ENCODE data around the gene CLIC1.

Gene CLIC1

DNA sequence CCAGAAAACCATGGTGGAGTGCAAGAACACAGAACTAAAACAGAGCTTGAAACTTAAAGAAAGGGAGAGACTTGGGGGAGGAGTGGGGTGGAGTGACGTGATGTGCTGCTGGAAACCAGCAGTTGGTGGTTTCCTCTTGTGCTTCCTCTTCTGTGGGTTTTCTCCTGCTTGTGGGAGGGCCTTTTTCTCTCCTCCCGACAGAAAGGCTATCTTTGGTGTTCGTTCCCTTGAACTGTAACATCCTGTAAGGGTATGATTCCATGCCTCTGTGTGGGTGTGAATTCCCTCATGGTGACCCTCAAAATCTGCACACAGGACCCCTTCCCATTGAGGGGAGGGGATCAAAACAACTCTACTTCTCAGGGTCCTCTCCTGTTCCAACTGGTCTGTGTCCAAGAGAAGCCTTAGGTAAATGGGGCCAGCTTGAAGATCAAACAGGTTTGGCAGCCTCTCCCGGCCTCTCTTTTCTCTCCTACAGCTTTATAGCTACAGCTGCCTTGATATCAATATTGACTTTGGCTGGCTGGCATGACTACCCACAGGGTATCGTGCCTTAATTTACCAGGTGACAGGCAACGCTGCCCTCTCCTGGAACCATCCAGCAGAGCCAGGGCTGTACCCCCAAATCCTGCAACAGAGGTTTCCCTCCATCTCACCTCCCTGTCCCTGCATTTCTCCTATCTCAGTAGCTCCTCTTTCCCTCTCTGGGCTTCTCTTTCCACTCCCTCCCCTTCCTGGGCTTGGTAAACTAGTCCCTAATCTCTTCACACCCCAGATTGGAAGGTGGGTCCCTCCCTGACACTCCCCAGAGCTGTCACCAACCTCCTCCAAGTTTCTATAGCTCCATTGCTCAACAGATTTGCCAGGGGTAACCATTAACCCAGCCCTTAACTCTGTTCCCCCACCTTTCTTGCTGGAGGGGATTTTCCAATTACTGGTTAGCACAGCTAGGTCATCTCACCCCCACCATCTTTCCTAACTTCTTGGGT, 2.0 kb upstream of the CLIC1 start:
- Histone ChIP-seq H4K8ac (ENCODE audit: low read depth, low read length) (peak overlapping the region; percentile 70), H4K12ac (ENCODE audit: low read depth, low read length) (peak overlapping the region; percentile 10), H3K4me3 (ENCODE audit: low read depth, low read length) (no peak overlapping the region)

GRCh38 chr6:31737315-31737990, 1.1 kb upstream of the CLIC1 start:
- Histone ChIP-seq H3K18ac (ENCODE audit: low read length) (no peak overlapping the region), H2AFZ (ENCODE audit: insufficient read depth, low read length, poor library complexity) (no peak overlapping the region), H3K9me3 (ENCODE audit: insufficient read depth, low read depth, low read length) (no peaks in the 10 kb centered on the region), H3K79me1 (ENCODE audit: low read length) (peaks cover 39% of the 10 kb centered on the region), H3K23ac (ENCODE audit: low read length) (no peak overlapping the region), H3K79me2 (ENCODE audit: control insufficient read depth, insufficient read depth, low read length, poor library complexity) (peaks cover 27% of the 10 kb centered on the region), H3K4me3 (ENCODE audit: low read depth, low read length) (no peak overlapping the region), H4K91ac (ENCODE audit: low read depth, low read length) (peak overlapping the region; percentile 88), H2BK120ac (ENCODE audit: insufficient read depth, low read length, poor library complexity) (peak overlapping the region; percentile 59), H3K27ac (ENCODE audit: low read depth, low read length) (peak overlapping the region; percentile 63), H3K4ac (ENCODE audit: low read depth, low read length) (peak overlapping the region; percentile 23), H2BK12ac (ENCODE audit: low read length) (peak overlapping the region; percentile 72), H3K14ac (ENCODE audit: low read length) (no peak overlapping the region), H3K27me3 (ENCODE audit: insufficient read depth, low read length) (no peaks in the 10 kb centered on the region), H2BK5ac (ENCODE audit: low read depth, low read length, poor library complexity) (peak overlapping the region; percentile 68), H4K8ac (ENCODE audit: low read depth, low read length) (peak overlapping the region; percentile 40), H3K4me1 (ENCODE audit: control insufficient read depth in 1 of 2, insufficient read depth in 2 of 2, low read length in 2 of 2) (peaks cover 30 to 32% of the 10 kb centered on the region in 2 experiments), H3K36me3 (ENCODE audit: control insufficient read depth in 1 of 2, insufficient read depth in 2 of 2, low read length in 2 of 2) (peaks cover 14 to 19% of the 10 kb centered on the region in 2 experiments), H3K9ac (ENCODE audit: low read length) (no peak overlapping the region), H2AK5ac (ENCODE audit: low read length) (no peak overlapping the region), H3K4me2 (ENCODE audit: low read length) (peak overlapping the region; percentile 15), H4K12ac (ENCODE audit: low read depth, low read length) (no peak overlapping the region)
- 100% methylated on average over 2 of the region's 7 CpGs for WGBS (ENCODE audit: extremely low coverage, insufficient coverage, insufficient read length)
- no peak for DNase-seq

More for the DNA sequence above, 2.0 kb upstream of the CLIC1 start:
- Histone ChIP-seq H2AK5ac (ENCODE audit: low read length) (peak overlapping the region; percentile 76), H3K14ac (ENCODE audit: low read length) (peak overlapping the region; percentile 73), H3K4me1 (ENCODE audit: control insufficient read depth in 1 of 2, insufficient read depth in 2 of 2, low read length in 2 of 2) (peaks cover 30 to 32% of the 10 kb centered on the region in 2 experiments), H2BK12ac (ENCODE audit: low read length) (peak overlapping the region; percentile 72), H2AFZ (ENCODE audit: insufficient read depth, low read length, poor library complexity) (no peak overlapping the region), H3K27ac (ENCODE audit: low read depth, low read length) (peak overlapping the region; percentile 70), H3K79me1 (ENCODE audit: low read length) (peaks cover 39% of the 10 kb centered on the region), H2BK120ac (ENCODE audit: insufficient read depth, low read length, poor library complexity) (peak overlapping the region; percentile 59), H3K79me2 (ENCODE audit: control insufficient read depth, insufficient read depth, low read length, poor library complexity) (peaks cover 27% of the 10 kb centered on the region), H3K9ac (ENCODE audit: low read length) (no peak overlapping the region), H3K23ac (ENCODE audit: low read length) (no peak overlapping the region), H3K27me3 (ENCODE audit: insufficient read depth, low read length) (no peaks in the 10 kb centered on the region), H3K4ac (ENCODE audit: low read depth, low read length) (peak overlapping the region; percentile 23), H4K91ac (ENCODE audit: low read depth, low read length) (peak overlapping the region; percentile 88), H3K36me3 (ENCODE audit: control insufficient read depth in 1 of 2, insufficient read depth in 2 of 2, low read length in 2 of 2) (peaks cover 11 to 14% of the 10 kb centered on the region in 2 experiments), H2BK5ac (ENCODE audit: low read depth, low read length, poor library complexity) (peak overlapping the region; percentile 68), H3K9me3 (ENCODE audit: insufficient read depth, low read depth, low read length) (no peaks in the 10 kb centered on the region), H3K4me2 (ENCODE audit: low read length) (peak overlapping the region; percentile 15), H3K18ac (ENCODE audit: low read length) (peak overlapping the region; percentile 57)
- no CpG with 5 or more reads among the region's 6 CpGs for WGBS (ENCODE audit: extremely low coverage, insufficient coverage, insufficient read length)
- peak in 1 of 2 donors; percentile 29 for DNase-seq

DNA sequence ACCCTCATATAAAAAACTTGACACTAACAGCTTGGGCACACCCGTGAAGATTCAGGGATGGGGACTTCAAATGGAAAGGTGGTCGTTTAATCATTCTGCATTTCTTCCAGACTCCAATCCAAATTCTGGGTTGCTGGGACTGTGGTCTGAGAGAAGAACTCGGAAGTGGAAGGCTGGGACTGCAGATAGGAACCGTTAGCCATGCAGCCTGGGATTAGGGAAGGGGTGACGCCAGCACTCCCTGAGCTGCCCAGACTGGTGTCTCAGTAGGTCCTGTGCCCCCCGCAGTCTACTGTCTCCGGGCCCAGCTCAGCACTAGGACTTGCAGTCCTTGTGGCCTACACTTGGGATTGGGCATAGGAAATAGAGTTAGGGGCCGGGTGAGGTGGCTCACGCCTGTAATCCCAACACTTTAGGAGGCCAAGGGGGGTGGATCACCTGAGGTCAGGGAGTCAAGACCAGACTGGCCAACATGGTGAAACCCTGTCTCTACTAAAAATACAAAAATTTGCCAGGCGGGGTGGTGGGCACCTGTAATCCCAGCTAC, 511 bp upstream of the CLIC1 start:
- Histone ChIP-seq H3K9me3 (ENCODE audit: insufficient read depth, low read depth, low read length) (no peaks in the 10 kb centered on the region), H2BK12ac (ENCODE audit: low read length) (peak overlapping the region; percentile 20)
- no CpG with 5 or more reads among the region's 10 CpGs for WGBS (ENCODE audit: extremely low coverage, insufficient coverage, insufficient read length)

DNA sequence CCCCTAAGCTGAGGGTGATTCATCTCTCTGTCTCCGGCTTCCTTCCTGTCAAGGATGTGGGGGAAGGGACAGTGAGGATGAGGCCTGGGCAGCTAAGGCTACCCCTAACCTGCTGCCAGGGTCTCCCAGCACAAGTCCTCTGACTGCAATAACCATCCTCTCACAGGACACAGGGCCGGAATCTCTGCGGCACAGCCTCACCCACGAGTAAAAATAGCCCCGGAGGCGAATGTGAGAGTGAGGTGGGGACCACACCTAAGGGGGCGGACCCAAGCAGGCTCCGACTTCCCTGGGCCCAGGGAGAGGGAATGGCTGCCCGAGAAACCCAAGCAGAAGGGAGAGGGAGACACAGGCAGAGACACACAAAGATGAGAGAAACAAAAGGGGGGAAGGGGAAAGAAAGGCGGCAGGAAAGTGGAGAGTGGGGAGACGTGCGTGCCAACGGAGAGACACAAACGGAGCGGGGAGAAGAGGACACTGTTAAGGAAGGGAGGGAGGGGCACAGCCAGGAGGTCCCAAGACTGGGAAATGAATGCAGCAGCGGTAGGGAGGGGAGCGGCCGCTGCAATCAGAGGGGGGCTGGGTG, 1.4 kb downstream of the CLIC1 start:
- peak overlapping the region; percentile 93 for H3K9ac ChIP-seq (ENCODE audit: low read length)
- H3K4me1 ChIP-seq (ENCODE audit: control insufficient read depth in 1 of 2, insufficient read depth in 2 of 2, low read length in 2 of 2), result peaks cover 24 to 27% of the 10 kb centered on the region in 2 experiments
- H3K27ac ChIP-seq (ENCODE audit: low read depth, low read length), result peak overlapping the region; percentile 95
- no peaks in the 10 kb centered on the region for H3K27me3 ChIP-seq (ENCODE audit: insufficient read depth, low read length)
- peak overlapping the region; percentile 89 for H3K4me2 ChIP-seq (ENCODE audit: low read length)
- H3K9me3 ChIP-seq (ENCODE audit: insufficient read depth, low read depth, low read length), result no peaks in the 10 kb centered on the region
- H3K79me2 ChIP-seq (ENCODE audit: control insufficient read depth, insufficient read depth, low read length, poor library complexity), result peaks cover 24% of the 10 kb centered on the region
- H3K4me3 ChIP-seq (ENCODE audit: low read depth, low read length), result peak overlapping the region; percentile 78
- peak overlapping the region; percentile 40 for H4K8ac ChIP-seq (ENCODE audit: low read depth, low read length)
- H3K36me3 ChIP-seq (ENCODE audit: control insufficient read depth in 1 of 2, insufficient read depth in 2 of 2, low read length in 2 of 2), result peaks cover 26 to 33% of the 10 kb centered on the region in 2 experiments
- peak overlapping the region; percentile 34 for H2BK12ac ChIP-seq (ENCODE audit: low read length)
- peak overlapping the region; percentile 86 for H3K18ac ChIP-seq (ENCODE audit: low read length)
- H2AK5ac ChIP-seq (ENCODE audit: low read length), result peak overlapping the region; percentile 50
- no peak overlapping the region for H2AFZ ChIP-seq (ENCODE audit: insufficient read depth, low read length, poor library complexity)
- peak overlapping the region; percentile 87 for H3K14ac ChIP-seq (ENCODE audit: low read length)
- peak overlapping the region; percentile 20 for H4K12ac ChIP-seq (ENCODE audit: low read depth, low read length)
- peak overlapping the region; percentile 96 for H3K4ac ChIP-seq (ENCODE audit: low read depth, low read length)
- H2BK120ac ChIP-seq (ENCODE audit: insufficient read depth, low read length, poor library complexity), result peak overlapping the region; percentile 84
- peak overlapping the region; percentile 93 for H2BK5ac ChIP-seq (ENCODE audit: low read depth, low read length, poor library complexity)
- no peak overlapping the region for H3K23ac ChIP-seq (ENCODE audit: low read length)
- peaks cover 37% of the 10 kb centered on the region for H3K79me1 ChIP-seq (ENCODE audit: low read length)
- peak in 1 of 2 donors; percentile 67 for DNase-seq
- no CpG with 5 or more reads among the region's 18 CpGs for WGBS (ENCODE audit: extremely low coverage, insufficient coverage, insufficient read length)
- H4K91ac ChIP-seq (ENCODE audit: low read depth, low read length), result peak overlapping the region; percentile 92

More for the DNA sequence above, 511 bp upstream of the CLIC1 start:
- peak overlapping the region; percentile 84 for H4K8ac ChIP-seq (ENCODE audit: low read depth, low read length)
- peaks cover 19 to 25% of the 10 kb centered on the region in 2 experiments for H3K36me3 ChIP-seq (ENCODE audit: control insufficient read depth in 1 of 2, insufficient read depth in 2 of 2, low read length in 2 of 2)
- peak overlapping the region; percentile 52 for H3K27ac ChIP-seq (ENCODE audit: low read depth, low read length)
- H3K79me1 ChIP-seq (ENCODE audit: low read length), result peaks cover 39% of the 10 kb centered on the region
- peak overlapping the region; percentile 89 for H3K4me2 ChIP-seq (ENCODE audit: low read length)
- no peak overlapping the region for H3K9ac ChIP-seq (ENCODE audit: low read length)
- H3K18ac ChIP-seq (ENCODE audit: low read length), result peak overlapping the region; percentile 12
- H3K4me3 ChIP-seq (ENCODE audit: low read depth, low read length), result no peak overlapping the region
- H2AFZ ChIP-seq (ENCODE audit: insufficient read depth, low read length, poor library complexity), result peak overlapping the region; percentile 4
- H2AK5ac ChIP-seq (ENCODE audit: low read length), result peak overlapping the region; percentile 40
- H4K91ac ChIP-seq (ENCODE audit: low read depth, low read length), result peak overlapping the region; percentile 80
- H3K79me2 ChIP-seq (ENCODE audit: control insufficient read depth, insufficient read depth, low read length, poor library complexity), result peaks cover 27% of the 10 kb centered on the region
- peak overlapping the region; percentile 18 for H2BK120ac ChIP-seq (ENCODE audit: insufficient read depth, low read length, poor library complexity)
- H3K14ac ChIP-seq (ENCODE audit: low read length), result peak overlapping the region; percentile 54
- peak overlapping the region; percentile 7 for H2BK5ac ChIP-seq (ENCODE audit: low read depth, low read length, poor library complexity)
- DNase-seq, result no peak
- H3K23ac ChIP-seq (ENCODE audit: low read length), result no peak overlapping the region
- H3K4me1 ChIP-seq (ENCODE audit: control insufficient read depth in 1 of 2, insufficient read depth in 2 of 2, low read length in 2 of 2), result peaks cover 30 to 32% of the 10 kb centered on the region in 2 experiments
- H4K12ac ChIP-seq (ENCODE audit: low read depth, low read length), result peak overlapping the region; percentile 10
- peak overlapping the region; percentile 9 for H3K4ac ChIP-seq (ENCODE audit: low read depth, low read length)
- no peaks in the 10 kb centered on the region for H3K27me3 ChIP-seq (ENCODE audit: insufficient read depth, low read length)

All from trophoblast cell (in vitro differentiated cells and primary cell).